IPS-18c (cell line): Measurements from ENCODE around the gene ANKRD39.

Experiments
- H3K4me3 ChIP-seq: 2 replicates; pipeline ENCODE4 v1.7.0; 2013; ENCODE audit warnings: low read depth, mild to moderate bottlenecking, low read length, moderate library complexity; ENCODE audit not compliant: insufficient read depth
- H3K9me3 ChIP-seq: one replicate; pipeline ENCODE4 v1.6.1; 2013; ENCODE audit warnings: mild to moderate bottlenecking, low read length, moderate library complexity; ENCODE audit not compliant: control insufficient read depth, insufficient read depth

ANKRD39 gene

GRCh38 chr2:96826546-96827278, 31.1 kb downstream of the ANKRD39 start:
- Histone ChIP-seq H3K4me3 (no peak overlapping the region), H3K9me3 (no peaks in the 10 kb centered on the region)

- H3K4me3 ChIP-seq = no peak overlapping the region
Measured at GRCh38 chr2:96825057-96825456, 32.8 kb downstream of the ANKRD39 start.

GRCh38 chr2:96824079-96824870, 33.5 kb downstream of the ANKRD39 start:
- no peak overlapping the region for H3K4me3 ChIP-seq
- no peaks in the 10 kb centered on the region for H3K9me3 ChIP-seq

More at GRCh38 chr2:96825057-96825456, 32.8 kb downstream of the ANKRD39 start:
- no peaks in the 10 kb centered on the region for H3K9me3 ChIP-seq

- H3K9me3 ChIP-seq = no peaks in the 10 kb centered on the region
Measured at GRCh38 chr2:96823198-96823597, 34.6 kb downstream of the ANKRD39 start.

GRCh38 chr2:96822786-96823185, 35.0 kb downstream of the ANKRD39 start:
- Histone ChIP-seq H3K4me3 (no peak overlapping the region), H3K9me3 (no peaks in the 10 kb centered on the region)

More at GRCh38 chr2:96823198-96823597, 34.6 kb downstream of the ANKRD39 start:
- H3K4me3 ChIP-seq = no peak overlapping the region

GRCh38 chr2:96821113-96821675, 36.6 kb downstream of the ANKRD39 start:
- H3K4me3 ChIP-seq = no peak overlapping the region

GRCh38 chr2:96819876-96820511, 37.8 kb downstream of the ANKRD39 start:
- H3K9me3 ChIP-seq = no peaks in the 10 kb centered on the region
- no peak overlapping the region for H3K4me3 ChIP-seq

More at GRCh38 chr2:96821113-96821675, 36.6 kb downstream of the ANKRD39 start:
- H3K9me3 ChIP-seq = no peaks in the 10 kb centered on the region

- Histone ChIP-seq H3K4me3 (no peak overlapping the region; the same call in 1 of the 2 replicates), H3K9me3 (no peaks in the 10 kb centered on the region)
Measured at GRCh38 chr2:96819128-96819875, 38.5 kb downstream of the ANKRD39 start.

GRCh38 chr2:96817882-96818281, 39.9 kb downstream of the ANKRD39 start:
- Histone ChIP-seq H3K9me3 (no peaks in the 10 kb centered on the region), H3K4me3 (peak overlapping the region; percentile 84; the same call in 1 of the 2 replicates)

GRCh38 chr2:96816836-96817702, 40.7 kb downstream of the ANKRD39 start:
- Histone ChIP-seq H3K4me3 (peak overlapping the region; percentile 84), H3K9me3 (no peaks in the 10 kb centered on the region)

- Histone ChIP-seq H3K4me3 (peak within 1 kb of the TSS; percentile 86), H3K9me3 (no peaks in the 10 kb centered on the region)
Measured at GRCh38 chr2:96816127-96816835, 41.5 kb downstream of the ANKRD39 start, which contains the start of gene CNNM3. TSS of gene CNNM3 (plus strand) at chr2:96816268. CDS start at chr2:96816278, 10 bp downstream.

GRCh38 chr2:96815326-96816126, 42.3 kb downstream of the ANKRD39 start:
- no peaks in the 10 kb centered on the region for H3K9me3 ChIP-seq

GRCh38 chr2:96813656-96814055, 44.2 kb downstream of the ANKRD39 start:
- no peaks in the 10 kb centered on the region for H3K9me3 ChIP-seq
- no peak overlapping the region for H3K4me3 ChIP-seq

More at GRCh38 chr2:96815326-96816126, 42.3 kb downstream of the ANKRD39 start:
- peak overlapping the region; percentile 86 for H3K4me3 ChIP-seq

- Histone ChIP-seq H3K4me3 (no peak overlapping the region), H3K9me3 (no peaks in the 10 kb centered on the region)
Measured at GRCh38 chr2:96811917-96812316, 45.9 kb downstream of the ANKRD39 start.

GRCh38 chr2:96810783-96811192, 47.0 kb downstream of the ANKRD39 start:
- no peaks in the 10 kb centered on the region for H3K9me3 ChIP-seq

More at GRCh38 chr2:96810783-96811192, 47.0 kb downstream of the ANKRD39 start:
- H3K4me3 ChIP-seq = no peak overlapping the region
